ENCODE measurements around the gene ZNF593OS. TPM values are rescaled to one million over a fixed set of nuclear protein-coding genes. Genes with fewer than 3 reads are reported as not detected.

ZNF593OS gene
- total RNA-seq, 4 donors from 2014 or later, result not detected

DNA sequence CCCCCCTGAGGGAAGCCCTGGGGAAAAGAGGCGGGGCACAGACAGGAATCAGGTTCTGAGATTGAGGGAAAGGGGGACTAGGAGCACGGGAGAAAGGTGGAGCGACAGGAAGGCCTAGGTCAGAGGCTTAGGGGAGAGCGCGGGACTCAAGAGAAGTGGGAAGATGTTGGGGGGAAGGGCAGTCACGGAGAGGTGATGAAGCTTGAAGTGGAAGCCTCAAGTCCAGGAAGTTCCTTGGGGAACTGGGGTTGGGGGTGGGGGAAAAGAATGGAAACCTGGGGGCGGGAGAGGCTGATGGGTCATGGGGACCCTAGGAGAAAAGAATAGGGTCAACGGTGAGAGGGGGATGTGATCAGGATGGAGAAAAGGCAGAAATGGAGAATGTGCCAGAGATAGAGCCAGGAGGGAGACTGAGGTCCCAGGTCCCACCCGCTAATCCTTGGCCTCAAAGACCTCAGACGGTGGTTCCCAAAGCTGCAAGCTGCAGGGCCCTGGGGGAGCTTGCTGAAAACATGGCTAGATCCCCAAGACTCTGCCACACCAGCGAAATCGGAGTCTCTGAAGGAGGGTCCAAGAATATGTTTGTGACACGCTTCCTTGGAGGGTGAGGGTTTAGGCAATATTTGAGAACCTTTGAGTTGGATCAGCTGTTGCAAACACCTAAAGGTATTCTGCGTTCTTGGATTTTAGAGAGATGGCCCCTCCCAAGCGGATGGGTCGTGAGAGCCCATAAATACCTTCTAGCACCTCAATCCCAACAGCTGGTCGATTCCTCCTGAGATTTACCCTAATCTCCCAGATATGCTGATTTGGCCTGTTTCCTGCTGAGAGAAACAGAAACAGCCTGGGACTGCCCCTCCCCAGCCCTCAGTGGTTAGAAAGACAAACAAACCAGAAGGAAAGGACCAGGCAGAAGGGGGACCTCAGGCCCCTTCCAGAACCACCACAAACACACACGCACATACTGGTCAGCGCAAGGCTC is 6.5 kb downstream of the ZNF593OS start:
- no peak for DNase-seq
- H3K4me1 ChIP-seq, result peaks cover 10 to 29% (median 23%) of the 10 kb centered on the region in 4 donors
- H3K36me3 ChIP-seq, result no peaks in the 10 kb centered on the region
- peak overlapping the region in 1 of 4 donors; percentile 43 for H3K4me3 ChIP-seq
- TF ChIP-seq, protein P1, sequence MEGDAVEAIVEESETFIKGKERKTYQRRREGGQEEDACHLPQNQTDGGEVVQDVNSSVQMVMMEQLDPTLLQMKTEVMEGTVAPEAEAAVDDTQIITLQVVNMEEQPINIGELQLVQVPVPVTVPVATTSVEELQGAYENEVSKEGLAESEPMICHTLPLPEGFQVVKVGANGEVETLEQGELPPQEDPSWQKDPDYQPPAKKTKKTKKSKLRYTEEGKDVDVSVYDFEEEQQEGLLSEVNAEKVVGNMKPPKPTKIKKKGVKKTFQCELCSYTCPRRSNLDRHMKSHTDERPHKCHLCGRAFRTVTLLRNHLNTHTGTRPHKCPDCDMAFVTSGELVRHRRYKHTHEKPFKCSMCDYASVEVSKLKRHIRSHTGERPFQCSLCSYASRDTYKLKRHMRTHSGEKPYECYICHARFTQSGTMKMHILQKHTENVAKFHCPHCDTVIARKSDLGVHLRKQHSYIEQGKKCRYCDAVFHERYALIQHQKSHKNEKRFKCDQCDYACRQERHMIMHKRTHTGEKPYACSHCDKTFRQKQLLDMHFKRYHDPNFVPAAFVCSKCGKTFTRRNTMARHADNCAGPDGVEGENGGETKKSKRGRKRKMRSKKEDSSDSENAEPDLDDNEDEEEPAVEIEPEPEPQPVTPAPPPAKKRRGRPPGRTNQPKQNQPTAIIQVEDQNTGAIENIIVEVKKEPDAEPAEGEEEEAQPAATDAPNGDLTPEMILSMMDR (IDR thresholded peaks at IDR 0.05), result no peak
- TF ChIP-seq POLR2AphosphoS5 (IDR thresholded peaks at IDR 0.05), result no peak
- no peak for TF ChIP-seq EP300 (IDR thresholded peaks at IDR 0.05; ENCODE audit: low read depth)
- TF ChIP-seq POLR2A (IDR thresholded peaks at IDR 0.05), result no peak
- no peaks in the 10 kb centered on the region for H3K9me3 ChIP-seq
- intact Hi-C loops (cut with DNase I; ENCODE audit: low total_unique reads) (loop anchor here (1.0 kb wide), 1 partner anchor 61 kb away; no protein-coding TSS in a partner anchor), in situ Hi-C loops (cut with MboI; ENCODE audit: low pct_ligation_motif_present in 1 of 4, low pct_unique_long_range_greater_than_20kb in 1 of 4, low sequenced_read_pairs in 3 of 4) (loop anchor here in 2 of 4 donors (25.0 kb wide), 1 partner anchor 128 kb away; the partner anchor contains the start of gene SLC30A2 (in 2 of the 2))
- 53 to 69% methylated on average over 10 to 19 of the region's 19 CpGs for WGBS, 2 donors (ENCODE audit: low coverage in 1 of 2)
- H3K27me3 ChIP-seq, result peaks cover 29% of the 10 kb centered on the region
- H3K27ac ChIP-seq, result peak overlapping the region in 2 of 4 donors; percentile 32 to 48

- Histone ChIP-seq H3K27me3 (peaks cover 29% of the 10 kb centered on the region), H3K27ac (peak overlapping the region; percentile 10 to 48 (median 34)), H3K36me3 (no peaks in the 10 kb centered on the region), H3K4me3 (peak overlapping the region; percentile 18 to 43 (median 34)), H3K4me1 (peaks cover 10 to 26% (median 19%) of the 10 kb centered on the region in 4 donors), H3K9me3 (no peaks in the 10 kb centered on the region)
- intact Hi-C loops (cut with DNase I; ENCODE audit: low total_unique reads), result loop anchor here (1.0 kb wide), 1 partner anchor 60 kb away; no protein-coding TSS in a partner anchor
- TF ChIP-seq, protein P1 (IDR thresholded peaks at IDR 0.05), result peak in 4 of 5 experiments; percentile 22 to 70 (median 62)
- no peak for TF ChIP-seq POLR2A (IDR thresholded peaks at IDR 0.05)
- WGBS, 2 donors (ENCODE audit: low coverage in 1 of 2), result 14 to 47% methylated on average over 7 to 43 of the region's 72 CpGs
- in situ Hi-C loops (cut with MboI; ENCODE audit: low pct_ligation_motif_present in 1 of 4, low pct_unique_long_range_greater_than_20kb in 1 of 4, low sequenced_read_pairs in 3 of 4), result loop anchor here in 2 of 4 donors (25.0 kb wide), 1 partner anchor 127 kb away; the partner anchor contains the start of gene SLC30A2 (in 2 of the 2)
- DNase-seq, result peak; percentile 28
These were observed 7.4 kb downstream of the ZNF593OS start for GRCh38 chr1:26164036-26164860.

- Histone ChIP-seq H3K27me3 (peaks cover 29% of the 10 kb centered on the region), H3K9me3 (no peaks in the 10 kb centered on the region), H3K4me1 (peaks cover 10 to 24% (median 19%) of the 10 kb centered on the region in 4 donors), H3K36me3 (no peaks in the 10 kb centered on the region), H3K27ac (no peak overlapping the region), H3K4me3 (peak overlapping the region in 3 of 4 donors; percentile 29 to 43 (median 38))
- DNase-seq, result no peak
- in situ Hi-C loops (cut with MboI; ENCODE audit: low pct_ligation_motif_present in 1 of 4, low pct_unique_long_range_greater_than_20kb in 1 of 4, low sequenced_read_pairs in 3 of 4) (loop anchor here in 2 of 4 donors (25.0 kb wide), 1 partner anchor 126 kb away; the partner anchor contains the start of gene SLC30A2 (in 2 of the 2)), intact Hi-C loops (cut with DNase I; ENCODE audit: low total_unique reads) (loop anchor here (1.0 kb wide), 1 partner anchor 59 kb away; no protein-coding TSS in a partner anchor)
- TF ChIP-seq POLR2AphosphoS5 (IDR thresholded peaks at IDR 0.05) (no peak), POLR2A (IDR thresholded peaks at IDR 0.05) (no peak), EP300 (IDR thresholded peaks at IDR 0.05; ENCODE audit: low read depth) (no peak)
- TF ChIP-seq, protein P1 (IDR thresholded peaks at IDR 0.05), result no peak
- 0 to 40% methylated on average over 1 to 9 of the region's 9 CpGs for WGBS, 2 donors (ENCODE audit: low coverage in 1 of 2)
These were observed 8.0 kb downstream of the ZNF593OS start for GRCh38 chr1:26163684-26164035.

Measured in transverse colon (tissue), 4 donors.